ENCODE data around the gene ACVR1B. TPM values are rescaled to one million over a fixed set of nuclear protein-coding genes. Genes with fewer than 3 reads are reported as not detected.

The ACVR1B gene
- total RNA-seq, 2 experiments from 2014 or later: 7.5 to 8.6 TPM

DNA sequence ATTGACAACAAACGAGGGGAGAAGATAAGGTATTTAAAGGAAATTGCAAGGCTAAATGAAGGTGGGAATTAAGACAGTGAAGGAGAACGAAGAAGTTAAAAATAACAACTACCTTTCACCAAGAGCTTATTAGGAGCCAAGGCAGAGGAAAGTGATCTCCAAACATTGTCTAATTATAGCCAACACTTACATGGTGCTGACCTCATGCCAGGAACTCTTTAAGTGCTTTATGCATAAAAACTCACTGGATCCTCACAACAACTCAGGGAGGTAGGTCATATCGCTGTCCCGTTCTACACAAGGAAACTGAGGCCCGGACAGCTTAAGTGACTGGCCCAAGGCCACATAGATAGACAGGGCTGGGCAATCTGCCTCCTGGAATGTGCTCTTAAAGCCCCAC, 74.8 kb downstream of the ACVR1B start:
- DNase-seq (no peak), ATAC-seq (no peak)
- Mint-ChIP-seq H3K36me3 (ENCODE audit: low read depth) (no peaks in the 10 kb centered on the region), H3K27ac (peak overlapping the region; percentile 96), H3K4me3 (peak overlapping the region; percentile 76), H3K9me3 (no peaks in the 10 kb centered on the region), H3K27me3 (no peaks in the 10 kb centered on the region), H3K4me1 (ENCODE audit: low read depth) (peaks cover 28% of the 10 kb centered on the region)
- intact Hi-C loops (cut with micrococcal nuclease): loop anchor here (5.0 kb wide), 2 partner anchors 41 to 96 kb away; partner anchors contain the start of gene ATG101
- ChIA-PET POLR2A (interaction anchor here (1.0 to 8.3 kb wide), 13 partner anchors 8 to 91 kb away, joined by 3 to 74 read pairs (median 6); partner anchors contain the start of genes ATG101, NR4A1 and TAMALIN), CTCF (interaction anchor here (0.6 to 18.1 kb wide), 27 partner anchors 13 to 755 kb away, joined by 3 to 602 read pairs (median 8); partner anchors contain the start of genes ATG101, NR4A1, SMIM41 and TAMALIN)
- TF ChIP-seq, protein P1, sequence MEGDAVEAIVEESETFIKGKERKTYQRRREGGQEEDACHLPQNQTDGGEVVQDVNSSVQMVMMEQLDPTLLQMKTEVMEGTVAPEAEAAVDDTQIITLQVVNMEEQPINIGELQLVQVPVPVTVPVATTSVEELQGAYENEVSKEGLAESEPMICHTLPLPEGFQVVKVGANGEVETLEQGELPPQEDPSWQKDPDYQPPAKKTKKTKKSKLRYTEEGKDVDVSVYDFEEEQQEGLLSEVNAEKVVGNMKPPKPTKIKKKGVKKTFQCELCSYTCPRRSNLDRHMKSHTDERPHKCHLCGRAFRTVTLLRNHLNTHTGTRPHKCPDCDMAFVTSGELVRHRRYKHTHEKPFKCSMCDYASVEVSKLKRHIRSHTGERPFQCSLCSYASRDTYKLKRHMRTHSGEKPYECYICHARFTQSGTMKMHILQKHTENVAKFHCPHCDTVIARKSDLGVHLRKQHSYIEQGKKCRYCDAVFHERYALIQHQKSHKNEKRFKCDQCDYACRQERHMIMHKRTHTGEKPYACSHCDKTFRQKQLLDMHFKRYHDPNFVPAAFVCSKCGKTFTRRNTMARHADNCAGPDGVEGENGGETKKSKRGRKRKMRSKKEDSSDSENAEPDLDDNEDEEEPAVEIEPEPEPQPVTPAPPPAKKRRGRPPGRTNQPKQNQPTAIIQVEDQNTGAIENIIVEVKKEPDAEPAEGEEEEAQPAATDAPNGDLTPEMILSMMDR (IDR thresholded peaks at IDR 0.05): no peak

DNA sequence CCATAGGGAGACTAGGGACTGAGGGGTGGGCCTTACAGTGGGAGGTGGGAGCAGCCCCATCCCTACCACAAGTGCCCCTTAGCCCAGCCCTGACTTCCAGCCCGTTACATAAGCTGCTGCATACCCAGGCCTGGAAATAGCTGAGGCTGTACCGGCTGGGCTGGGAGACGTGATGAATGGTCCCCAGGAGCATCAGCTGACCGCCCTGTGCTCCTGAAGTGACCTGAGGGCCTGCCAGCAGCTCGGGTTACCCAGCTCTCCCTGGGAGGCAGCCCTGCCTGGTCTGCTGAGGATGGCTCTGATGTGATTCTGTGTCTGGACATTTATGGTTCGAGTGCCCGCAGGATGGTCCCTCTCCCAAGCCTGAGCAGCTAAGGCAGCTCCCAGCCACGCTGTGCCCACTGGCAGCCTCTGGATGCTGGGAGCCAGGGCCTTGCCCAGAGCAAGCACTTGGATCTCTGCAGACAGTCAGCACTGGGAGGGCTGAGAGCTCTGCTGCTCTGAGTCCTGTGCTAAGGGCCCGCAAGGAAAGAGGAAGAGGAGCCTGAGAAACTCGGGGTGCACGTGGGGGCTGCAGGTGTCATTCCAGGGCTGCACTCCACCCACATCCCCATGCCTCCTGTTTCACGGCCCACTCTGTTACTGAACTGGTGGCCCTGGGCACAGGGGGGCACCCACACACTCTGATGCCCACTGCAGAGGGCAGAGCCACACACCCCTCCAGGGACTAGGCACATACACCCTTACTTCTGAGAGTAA, 75.8 kb downstream of the ACVR1B start:
- DNase-seq (no peak), ATAC-seq (no peak)
- CTCF ChIA-PET: interaction anchor here (1.1 to 18.1 kb wide), 7 partner anchors 12 to 94 kb away, joined by 3 to 602 read pairs (median 332); partner anchors contain the start of genes ATG101, NR4A1, SMIM41 and TAMALIN
- TF ChIP-seq, protein P1 (IDR thresholded peaks at IDR 0.05): no peak
- Mint-ChIP-seq H3K27me3 (no peaks in the 10 kb centered on the region), H3K27ac (no peak overlapping the region), H3K9me3 (no peaks in the 10 kb centered on the region), H3K36me3 (ENCODE audit: low read depth) (no peaks in the 10 kb centered on the region), H3K4me1 (ENCODE audit: low read depth) (peaks cover 32% of the 10 kb centered on the region), H3K4me3 (no peak overlapping the region)
- POLR2A ChIA-PET: interaction anchor here (1.0 to 2.0 kb wide), 3 partner anchors 20 to 43 kb away, joined by 3 to 5 read pairs (median 3); partner anchors contain the start of gene ATG101
- intact Hi-C loops (cut with micrococcal nuclease): loop anchor here (5.0 kb wide), 2 partner anchors 40 to 95 kb away; partner anchors contain the start of gene ATG101

DNA sequence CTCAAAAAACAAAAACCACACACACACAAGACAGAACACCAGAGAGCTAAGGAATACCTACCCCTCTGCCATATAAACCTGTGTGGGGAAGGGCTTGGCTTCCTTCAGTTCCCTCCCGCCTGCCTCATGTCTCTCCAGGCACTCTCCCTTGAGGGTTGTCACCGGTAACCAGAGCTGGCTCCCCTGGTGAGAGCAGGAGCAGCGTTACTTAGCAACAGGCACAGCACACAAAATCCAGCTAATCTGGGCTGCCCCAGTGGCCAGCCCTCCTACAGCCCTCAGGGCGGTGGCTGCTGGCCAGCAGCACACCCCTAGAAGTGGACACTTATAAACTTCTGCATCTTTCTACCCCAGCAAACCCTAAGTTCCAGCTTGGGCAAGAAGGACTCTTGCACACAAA, 78.2 kb downstream of the ACVR1B start:
- peaks cover 39% of the 10 kb centered on the region for H3K4me1 Mint-ChIP-seq (ENCODE audit: low read depth)
- no peak for ATAC-seq
- H3K9me3 Mint-ChIP-seq: no peaks in the 10 kb centered on the region
- ChIA-PET CTCF (interaction anchor here (1.1 to 19.6 kb wide), 7 partner anchors 6 to 91 kb away, joined by 3 to 602 read pairs (median 310); partner anchors contain the start of genes ATG101, NR4A1 and SMIM41), POLR2A (interaction anchor here (4.2 kb wide), 1 partner anchor 21 kb away, joined by 26 read pairs; the partner anchor contains the start of gene NR4A1)
- no peaks in the 10 kb centered on the region for H3K36me3 Mint-ChIP-seq (ENCODE audit: low read depth)
- H3K4me3 Mint-ChIP-seq: no peak overlapping the region
- no peak overlapping the region for H3K27ac Mint-ChIP-seq
- intact Hi-C loops (cut with micrococcal nuclease): loop anchor here (5.0 kb wide), 2 partner anchors 38 to 93 kb away; partner anchors contain the start of gene ATG101
- TF ChIP-seq, protein P1 (IDR thresholded peaks at IDR 0.05): no peak
- H3K27me3 Mint-ChIP-seq: no peaks in the 10 kb centered on the region
- no peak for DNase-seq

GRCh38 chr12:52032446-52032803, 80.9 kb downstream of the ACVR1B start:
- Mint-ChIP-seq H3K27ac (peak overlapping the region; percentile 84), H3K27me3 (no peaks in the 10 kb centered on the region), H3K9me3 (no peaks in the 10 kb centered on the region), H3K4me1 (ENCODE audit: low read depth) (peaks cover 41% of the 10 kb centered on the region), H3K36me3 (ENCODE audit: low read depth) (no peaks in the 10 kb centered on the region), H3K4me3 (peak overlapping the region; percentile 75)
- ChIA-PET CTCF (interaction anchor here (0.7 to 19.6 kb wide), 11 partner anchors 9 to 611 kb away, joined by 3 to 602 read pairs (median 9); partner anchors contain the start of genes ATG101, NR4A1 and SMIM41), POLR2A (interaction anchor here (1.0 to 4.2 kb wide), 10 partner anchors 9 to 48 kb away, joined by 3 to 26 read pairs (median 5); partner anchors contain the start of genes ATG101, NR4A1 and TAMALIN)
- intact Hi-C loops (cut with micrococcal nuclease): no loop called here
- DNase-seq (no peak), ATAC-seq (no peak)
- TF ChIP-seq, protein P1 (IDR thresholded peaks at IDR 0.05): no peak

Measured in activated CD8-positive, alpha-beta T cell treated with anti-CD3 and anti-CD28 coated beads for 36 hours (primary cell).